ENCODE data around the gene PLD2.
"Not testable (repeated sequence)": the region's sequence is repeated elsewhere in the genome, so short reads cannot be mapped to it uniquely, and the experiment has no call there.

Gene PLD2

DNA sequence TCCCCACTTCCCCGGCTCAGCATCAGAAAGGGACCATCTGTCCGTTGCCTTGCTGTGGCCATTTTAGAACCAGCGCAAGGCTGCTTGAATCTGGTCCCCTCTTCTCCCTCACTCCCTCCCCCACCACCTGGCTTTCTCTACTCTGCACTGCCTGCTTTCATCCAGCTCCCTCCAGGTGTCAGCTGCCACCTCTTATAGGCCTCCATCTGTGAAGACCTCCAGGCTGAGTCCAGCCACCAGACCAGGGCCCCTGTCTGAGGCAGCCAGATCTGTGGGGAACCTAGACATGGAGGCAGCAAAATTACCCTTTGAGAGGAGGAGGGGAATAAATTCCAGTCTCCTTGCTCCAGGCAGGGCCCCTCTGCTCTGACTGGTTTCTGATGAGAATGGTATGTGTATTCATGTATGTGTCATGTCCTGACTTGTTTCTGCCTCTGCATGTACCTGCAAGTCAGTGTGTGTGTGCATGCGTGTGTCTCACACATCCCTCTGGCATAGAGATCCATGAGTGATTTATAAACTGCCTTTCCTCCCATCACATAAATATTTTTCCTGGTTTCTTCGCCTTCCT lies 47.2 kb downstream of the PLD2 start:
- no peak overlapping the region for H3K27ac ChIP-seq
- TF ChIP-seq Cebpa-rat (IDR thresholded peaks at IDR 0.05): no peak
- no peaks in the 10 kb centered on the region for H3K27me3 ChIP-seq
- no peak overlapping the region for H3K4me2 ChIP-seq
- peaks cover 25% of the 10 kb centered on the region for H3K36me3 ChIP-seq
- no peak overlapping the region for H3K4me3 ChIP-seq
- no peaks in the 10 kb centered on the region for H3K9me3 ChIP-seq
- peaks cover 94% of the 10 kb centered on the region for H4K20me1 ChIP-seq
- H3K9ac ChIP-seq: no peak overlapping the region
- peaks cover 12% of the 10 kb centered on the region for H3K4me1 ChIP-seq

- H3K27ac ChIP-seq: no peak overlapping the region
- peaks cover 94% of the 10 kb centered on the region for H4K20me1 ChIP-seq
- no peak for TF ChIP-seq Cebpa-rat (IDR thresholded peaks at IDR 0.05)
Measured at GRCh38 chr17:4856271-4856936, 49.5 kb downstream of the PLD2 start.

GRCh38 chr17:4856937-4857314 lies 50.0 kb downstream of the PLD2 start:
- H3K4me1 ChIP-seq: peaks cover 21% of the 10 kb centered on the region
- no peak overlapping the region for H3K4me2 ChIP-seq
- H3K36me3 ChIP-seq: peaks cover 50% of the 10 kb centered on the region
- no peaks in the 10 kb centered on the region for H3K27me3 ChIP-seq
- no peak overlapping the region for H3K27ac ChIP-seq
- H3K9me3 ChIP-seq: no peaks in the 10 kb centered on the region
- no peak overlapping the region for H3K9ac ChIP-seq
- no peak for TF ChIP-seq Cebpa-rat (IDR thresholded peaks at IDR 0.05)
- H3K4me3 ChIP-seq: no peak overlapping the region
- peaks cover 94% of the 10 kb centered on the region for H4K20me1 ChIP-seq

More at GRCh38 chr17:4856271-4856936, 49.5 kb downstream of the PLD2 start:
- Histone ChIP-seq H3K9me3 (no peaks in the 10 kb centered on the region), H3K36me3 (peaks cover 45% of the 10 kb centered on the region), H3K4me1 (peaks cover 21% of the 10 kb centered on the region), H3K4me2 (no peak overlapping the region), H3K4me3 (no peak overlapping the region), H3K9ac (no peak overlapping the region), H3K27me3 (no peaks in the 10 kb centered on the region)

- H3K4me2 ChIP-seq: 0 out of 2 replicates have a peak overlapping the region, but pooled peaks have one; percentile 14
- H3K9ac ChIP-seq, H3K4me3 ChIP-seq, H3K27me3 ChIP-seq, H3K27ac ChIP-seq, H3K9me3 ChIP-seq: not testable (repeated sequence)
- H3K36me3 ChIP-seq: peaks cover 53% of the 10 kb centered on the region
- peaks cover 94% of the 10 kb centered on the region for H4K20me1 ChIP-seq
- H3K4me1 ChIP-seq: peaks cover 21% of the 10 kb centered on the region
Measured at GRCh38 chr17:4857347-4857746, 50.4 kb downstream of the PLD2 start.

DNA sequence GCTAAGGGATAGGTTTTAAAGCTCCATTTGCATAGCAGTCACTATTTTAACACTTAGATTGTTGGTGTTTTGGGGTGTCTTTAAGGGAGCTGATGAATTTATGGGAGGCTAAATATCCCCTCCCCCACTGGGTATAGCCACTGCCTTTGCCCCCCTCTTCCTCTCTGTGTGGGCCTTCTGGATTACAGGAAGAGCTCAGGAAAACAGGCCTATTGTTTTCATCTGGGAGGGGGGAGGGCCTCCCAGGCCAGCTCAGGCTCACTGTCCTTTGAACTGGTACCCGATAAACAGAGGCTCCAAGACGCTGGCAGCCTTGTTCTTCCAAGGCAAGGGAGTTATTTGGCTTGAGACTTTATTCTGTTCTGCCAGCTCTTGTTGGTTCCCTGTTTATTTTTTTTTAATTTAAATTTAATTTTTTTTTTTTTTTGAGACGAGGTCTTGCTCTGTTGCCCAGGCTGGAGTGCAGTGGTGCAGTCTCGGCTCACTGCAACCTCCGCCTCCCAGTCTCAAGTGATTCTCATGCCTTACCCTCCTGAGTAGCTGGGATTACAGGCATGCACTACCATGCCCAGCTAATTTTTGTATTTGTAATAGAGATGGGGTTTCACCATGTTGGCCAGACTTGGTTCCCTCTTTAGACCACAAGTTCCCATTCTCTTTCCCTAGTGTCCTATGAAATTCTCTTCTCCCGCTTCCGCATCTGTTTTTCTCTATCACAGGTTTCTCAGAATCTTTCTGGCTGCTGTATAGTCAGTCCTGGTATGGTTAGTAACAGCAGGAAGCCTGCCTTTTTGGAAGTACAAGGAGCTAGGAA lies 51.3 kb downstream of the PLD2 start:
- H3K27ac ChIP-seq: no peak overlapping the region
- no peak overlapping the region for H3K4me3 ChIP-seq
- no peak overlapping the region for H3K9ac ChIP-seq
- peaks cover 53% of the 10 kb centered on the region for H3K36me3 ChIP-seq
- TF ChIP-seq Cebpa-rat (IDR thresholded peaks at IDR 0.05): no peak
- no peaks in the 10 kb centered on the region for H3K9me3 ChIP-seq
- H4K20me1 ChIP-seq: peaks cover 100% of the 10 kb centered on the region
- H3K27me3 ChIP-seq: no peaks in the 10 kb centered on the region
- H3K4me1 ChIP-seq: peaks cover 21% of the 10 kb centered on the region
- H3K4me2 ChIP-seq: peak overlapping the region; percentile 14; the same call in 1 of the 2 replicates

DNA sequence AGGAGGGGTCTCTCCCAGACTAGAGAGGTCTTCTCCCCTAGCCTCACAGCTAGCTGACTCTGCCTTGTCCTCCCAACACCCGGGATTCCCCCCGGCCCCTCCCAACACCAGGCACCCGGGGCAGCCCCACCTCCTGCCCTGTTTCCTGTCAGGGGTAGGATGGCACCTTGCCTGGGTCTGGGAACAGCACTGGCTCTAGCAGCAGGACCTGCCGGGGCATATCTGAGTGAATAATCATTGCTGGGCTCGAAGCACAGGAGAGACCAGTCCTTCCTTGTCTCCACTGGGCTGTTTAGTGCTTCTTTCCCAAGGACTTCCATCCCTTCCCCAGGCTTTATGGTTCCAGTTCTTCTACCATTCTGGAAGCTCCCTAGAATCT lies 51.9 kb downstream of the PLD2 start:
- H4K20me1 ChIP-seq: peaks cover 97% of the 10 kb centered on the region
- TF ChIP-seq Cebpa-rat (IDR thresholded peaks at IDR 0.05): no peak

GRCh38 chr17:4859816-4860625 lies 53.1 kb downstream of the PLD2 start:
- Histone ChIP-seq H3K4me1 (peaks cover 21% of the 10 kb centered on the region), H3K9me3 (no peaks in the 10 kb centered on the region), H4K20me1 (peaks cover 85% of the 10 kb centered on the region), H3K27ac (no peak overlapping the region), H3K36me3 (peaks cover 39% of the 10 kb centered on the region), H3K4me3 (no peak overlapping the region), H3K9ac (no peak overlapping the region), H3K4me2 (0 out of 2 replicates have a peak overlapping the region, but pooled peaks have one; percentile 17), H3K27me3 (no peaks in the 10 kb centered on the region)
- no peak for TF ChIP-seq Cebpa-rat (IDR thresholded peaks at IDR 0.05)

More for the DNA sequence above, 51.9 kb downstream of the PLD2 start:
- Histone ChIP-seq H3K36me3 (peaks cover 48% of the 10 kb centered on the region), H3K4me3 (no peak overlapping the region), H3K27me3 (no peaks in the 10 kb centered on the region), H3K4me2 (no peak overlapping the region), H3K9me3 (no peaks in the 10 kb centered on the region), H3K9ac (no peak overlapping the region), H3K27ac (no peak overlapping the region), H3K4me1 (peaks cover 21% of the 10 kb centered on the region)

DNA sequence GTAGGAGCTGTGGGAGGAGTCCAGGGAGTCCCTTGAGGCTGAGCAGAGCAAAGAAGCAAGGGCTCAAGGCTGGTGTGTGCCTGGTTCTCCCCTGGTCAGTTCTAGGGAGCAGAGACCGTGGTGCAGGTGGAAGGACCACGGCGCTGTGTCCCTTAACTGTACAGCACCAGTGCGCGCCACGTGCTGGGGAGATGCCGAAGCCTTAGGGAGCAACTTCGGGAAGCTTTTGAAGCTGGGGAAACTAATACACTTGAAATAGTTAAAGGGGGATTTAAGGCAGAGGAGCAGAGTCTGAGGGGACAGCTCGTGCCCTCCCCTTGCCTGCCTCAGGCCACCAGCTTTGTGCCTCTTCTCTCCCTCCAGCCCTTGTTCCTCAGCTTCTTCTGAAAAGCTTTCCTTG lies 53.7 kb downstream of the PLD2 start:
- Histone ChIP-seq H3K9ac (no peak overlapping the region), H3K4me3 (no peak overlapping the region), H4K20me1 (peaks cover 79% of the 10 kb centered on the region), H3K36me3 (peaks cover 39% of the 10 kb centered on the region), H3K4me2 (no peak overlapping the region), H3K4me1 (peaks cover 21% of the 10 kb centered on the region), H3K27ac (no peak overlapping the region), H3K9me3 (no peaks in the 10 kb centered on the region), H3K27me3 (no peaks in the 10 kb centered on the region)
- TF ChIP-seq Cebpa-rat (IDR thresholded peaks at IDR 0.05): no peak

DNA sequence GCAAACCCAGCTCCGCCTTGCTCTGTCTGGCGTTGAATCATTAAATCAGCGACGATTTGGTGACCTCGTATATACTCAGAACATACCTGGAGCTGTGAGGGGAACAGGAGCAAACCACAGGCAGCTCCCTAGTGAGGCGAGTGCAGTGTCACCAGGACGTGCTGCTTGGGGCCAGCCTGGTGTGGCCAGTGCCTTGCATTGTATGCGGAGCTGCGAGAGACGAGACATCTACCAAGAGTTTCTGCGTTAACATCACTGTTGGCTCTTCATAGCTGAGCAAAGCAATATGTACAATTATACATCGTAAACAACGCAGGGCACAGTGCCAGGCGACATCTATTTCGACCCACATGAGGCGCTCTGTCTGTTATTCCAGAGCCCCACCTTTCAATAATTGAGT lies 54.1 kb downstream of the PLD2 start:
- H3K9ac ChIP-seq: no peak overlapping the region
- no peak for TF ChIP-seq Cebpa-rat (IDR thresholded peaks at IDR 0.05)
- peaks cover 21% of the 10 kb centered on the region for H3K4me1 ChIP-seq
- H3K9me3 ChIP-seq: no peaks in the 10 kb centered on the region
- H3K4me3 ChIP-seq: no peak overlapping the region
- no peak overlapping the region for H3K4me2 ChIP-seq
- no peak overlapping the region for H3K27ac ChIP-seq
- H3K36me3 ChIP-seq: peaks cover 39% of the 10 kb centered on the region
- H4K20me1 ChIP-seq: peaks cover 75% of the 10 kb centered on the region
- H3K27me3 ChIP-seq: no peaks in the 10 kb centered on the region
